ENCODE data around the gene AMIGO2.

Gene AMIGO2

DNA sequence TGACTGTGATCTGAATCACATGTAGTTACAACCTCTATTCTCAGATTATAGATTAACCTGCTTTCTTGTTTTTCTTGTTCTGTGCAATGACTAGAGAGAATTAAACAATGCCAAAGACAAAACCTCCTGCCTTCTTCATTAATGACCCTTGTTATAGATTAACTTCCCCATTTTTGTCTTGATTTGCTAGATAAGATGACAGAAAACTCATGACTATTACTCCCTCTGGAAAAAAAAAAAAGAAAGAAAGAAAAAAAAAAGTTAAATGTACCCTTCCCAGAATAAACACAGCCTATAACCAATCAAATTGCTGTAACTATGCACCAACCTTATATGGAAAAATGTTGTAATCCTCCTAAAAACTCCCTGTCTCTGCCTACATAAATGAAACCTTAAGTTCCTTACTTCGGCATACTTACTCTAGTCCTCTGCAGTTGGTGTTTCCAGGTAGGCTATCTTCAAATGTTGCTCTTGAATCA is 41.5 kb downstream of the AMIGO2 start:
- Mint-ChIP-seq H3K27me3 (no peaks in the 10 kb centered on the region), H3K9me3 (no peaks in the 10 kb centered on the region), H3K4me3 (no peak overlapping the region), H3K27ac (no peak overlapping the region), H3K4me1 (peaks cover 31% of the 10 kb centered on the region)
- ATAC-seq (no peak), DNase-seq (no peak)

DNA sequence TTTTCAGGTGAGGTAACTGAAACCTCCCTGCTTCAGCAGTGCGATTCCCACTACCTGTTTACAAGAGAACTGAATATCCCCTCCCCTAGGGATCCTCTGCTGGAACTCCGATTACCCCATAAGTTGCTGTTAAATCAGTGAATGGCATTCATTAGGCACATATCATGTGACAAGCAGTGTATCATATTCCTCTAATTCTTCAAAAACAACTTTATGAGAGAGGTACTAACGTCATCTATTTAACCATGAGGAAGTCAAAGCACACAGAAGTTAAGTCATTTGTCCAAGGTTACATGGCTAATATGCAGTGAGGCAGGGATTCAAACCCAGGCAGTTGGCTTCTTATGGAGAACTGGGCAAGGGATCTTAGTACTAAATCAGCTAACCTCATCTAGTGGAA is 44.3 kb downstream of the AMIGO2 start:
- no peaks in the 10 kb centered on the region for H3K27me3 Mint-ChIP-seq
- H3K9me3 Mint-ChIP-seq: no peaks in the 10 kb centered on the region
- DNase-seq (no peak), ATAC-seq (no peak)
- H3K27ac Mint-ChIP-seq: no peak overlapping the region
- no peak overlapping the region for H3K4me3 Mint-ChIP-seq
- H3K4me1 Mint-ChIP-seq: peaks cover 44% of the 10 kb centered on the region

DNA sequence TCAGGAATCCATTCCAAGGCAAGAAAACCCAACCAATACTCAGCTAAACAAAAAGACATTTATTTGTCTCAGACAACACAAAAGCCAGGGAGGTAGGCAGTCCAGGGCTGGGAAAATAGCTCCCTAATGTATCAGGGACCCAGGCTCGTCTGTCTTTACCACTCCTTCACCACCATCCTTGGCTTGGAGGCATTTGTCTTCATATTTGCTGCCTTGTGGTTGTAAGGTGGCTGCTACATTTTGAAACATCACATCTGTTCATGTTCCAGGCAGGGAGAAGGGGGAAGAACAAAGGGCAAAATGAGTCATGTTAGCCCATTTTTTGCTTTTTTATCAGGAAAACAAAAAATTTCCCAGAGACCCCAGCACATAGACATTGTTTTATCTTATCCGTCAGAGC is 45.1 kb downstream of the AMIGO2 start:
- Mint-ChIP-seq H3K27me3 (no peaks in the 10 kb centered on the region), H3K4me1 (peaks cover 51% of the 10 kb centered on the region), H3K4me3 (no peak overlapping the region), H3K9me3 (no peaks in the 10 kb centered on the region), H3K27ac (no peak overlapping the region)
- ATAC-seq (no peak), DNase-seq (no peak)

DNA sequence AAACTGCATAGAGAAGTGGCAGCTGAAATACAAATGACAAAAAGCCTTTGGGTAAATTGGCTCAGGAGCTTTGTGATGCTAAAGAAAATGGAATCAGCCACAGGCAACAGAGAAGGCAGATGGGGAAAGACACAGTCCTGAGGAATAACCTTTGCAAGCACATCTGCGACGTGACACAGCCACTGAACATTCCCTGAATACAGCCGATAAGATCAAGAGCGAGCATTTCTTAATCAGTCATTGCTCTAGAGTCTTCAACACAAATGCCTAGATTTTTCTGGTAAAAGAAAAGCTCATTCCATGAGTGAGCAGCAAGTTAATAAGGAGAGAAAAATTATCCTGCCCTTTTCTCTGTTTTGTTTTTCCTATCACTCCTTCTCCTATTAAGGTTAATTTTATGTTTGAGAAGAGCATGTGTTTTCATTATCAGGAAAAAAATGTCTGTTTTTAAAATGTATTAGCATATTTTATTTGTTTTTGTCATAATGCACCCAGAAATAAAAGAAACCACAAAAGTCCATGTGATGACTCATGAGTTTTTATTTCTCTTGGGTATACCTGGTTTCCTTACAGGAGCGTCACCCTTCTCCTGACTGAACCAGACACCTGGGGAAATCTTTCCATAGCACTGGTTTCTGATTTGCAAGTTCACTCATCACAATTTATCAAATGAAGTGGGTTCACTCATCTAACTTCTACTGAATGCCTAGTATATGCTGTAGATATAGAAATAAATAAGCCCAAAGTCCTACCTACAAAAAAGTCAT is 45.8 kb downstream of the AMIGO2 start:
- H3K4me3 Mint-ChIP-seq: no peak overlapping the region
- no peaks in the 10 kb centered on the region for H3K27me3 Mint-ChIP-seq
- H3K9me3 Mint-ChIP-seq: no peaks in the 10 kb centered on the region
- H3K27ac Mint-ChIP-seq: peak overlapping the region in 1 of 2 donors; percentile 49
- ATAC-seq (no peak), DNase-seq (no peak)
- peaks cover 54% of the 10 kb centered on the region for H3K4me1 Mint-ChIP-seq

DNA sequence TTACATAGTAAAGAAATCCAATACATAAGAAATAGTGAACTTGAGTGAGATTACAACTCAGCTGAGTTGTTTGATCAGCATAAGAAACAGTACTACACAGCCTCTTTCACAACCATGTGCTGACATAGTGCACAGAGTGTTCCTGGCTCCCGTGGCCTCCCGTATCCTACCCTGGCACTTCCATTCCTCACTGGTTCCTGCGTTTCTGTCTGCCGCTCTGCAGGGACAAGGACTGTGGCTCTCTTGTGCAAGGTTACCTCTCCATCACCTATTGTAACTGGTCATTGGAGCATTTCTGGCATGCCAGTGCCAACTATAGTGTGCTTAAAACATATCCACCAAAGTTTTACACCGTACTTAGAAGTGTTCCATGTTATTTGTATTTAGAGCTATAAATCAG is 46.7 kb downstream of the AMIGO2 start:
- peaks cover 48% of the 10 kb centered on the region for H3K4me1 Mint-ChIP-seq
- H3K9me3 Mint-ChIP-seq: no peaks in the 10 kb centered on the region
- H3K27ac Mint-ChIP-seq: no peak overlapping the region
- H3K27me3 Mint-ChIP-seq: no peaks in the 10 kb centered on the region
- H3K4me3 Mint-ChIP-seq: peak overlapping the region in 1 of 2 donors; percentile 32
- DNase-seq (no peak), ATAC-seq (no peak)

DNA sequence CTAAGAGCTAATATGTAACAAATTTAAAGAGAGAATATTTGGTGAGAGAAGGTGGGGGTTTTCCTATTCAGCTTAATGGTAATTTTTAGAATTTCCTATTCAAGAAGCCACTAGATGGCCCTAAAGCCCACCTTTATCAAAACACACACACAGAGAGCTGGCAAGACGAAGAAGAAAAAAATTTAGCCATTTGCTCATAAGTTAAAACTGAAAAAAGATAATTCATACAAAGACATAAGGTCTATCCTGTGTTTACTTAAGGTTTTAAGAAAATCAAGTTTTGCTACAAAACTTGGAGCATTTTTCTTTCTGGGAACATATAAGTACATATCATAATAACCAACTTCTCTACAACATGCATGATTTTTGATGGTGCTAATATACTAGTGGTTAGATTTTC is 47.1 kb downstream of the AMIGO2 start:
- DNase-seq (no peak), ATAC-seq (peak; percentile 81)
- no peaks in the 10 kb centered on the region for H3K27me3 Mint-ChIP-seq
- H3K27ac Mint-ChIP-seq: no peak overlapping the region
- peak overlapping the region in 1 of 2 donors; percentile 44 for H3K4me3 Mint-ChIP-seq
- H3K4me1 Mint-ChIP-seq: peaks cover 47% of the 10 kb centered on the region
- H3K9me3 Mint-ChIP-seq: no peaks in the 10 kb centered on the region

DNA sequence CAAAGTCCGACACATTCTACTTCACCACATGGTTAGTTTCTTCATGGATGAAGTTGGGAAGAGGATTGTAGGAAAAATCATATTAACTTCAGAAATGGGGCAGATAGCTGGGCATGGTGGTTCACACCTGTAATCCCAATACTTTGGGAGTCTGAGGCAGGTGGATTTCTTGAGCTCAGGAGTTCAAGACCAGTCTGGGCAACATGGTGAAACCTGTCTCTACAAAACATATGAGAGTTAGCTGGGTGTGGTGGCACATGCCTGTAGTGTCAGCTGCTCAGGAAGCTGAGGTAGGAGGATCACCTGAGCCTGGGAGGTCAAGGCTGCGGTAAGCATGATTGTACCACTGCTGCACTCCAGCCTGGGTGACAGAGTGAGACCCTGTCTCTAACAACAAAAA is 49.9 kb downstream of the AMIGO2 start:
- Mint-ChIP-seq H3K27me3 (peaks cover 15% of the 10 kb centered on the region), H3K4me3 (no peak overlapping the region), H3K9me3 (no peaks in the 10 kb centered on the region), H3K4me1 (peaks cover 39% of the 10 kb centered on the region), H3K27ac (no peak overlapping the region)
- DNase-seq (no peak), ATAC-seq (no peak)

DNA sequence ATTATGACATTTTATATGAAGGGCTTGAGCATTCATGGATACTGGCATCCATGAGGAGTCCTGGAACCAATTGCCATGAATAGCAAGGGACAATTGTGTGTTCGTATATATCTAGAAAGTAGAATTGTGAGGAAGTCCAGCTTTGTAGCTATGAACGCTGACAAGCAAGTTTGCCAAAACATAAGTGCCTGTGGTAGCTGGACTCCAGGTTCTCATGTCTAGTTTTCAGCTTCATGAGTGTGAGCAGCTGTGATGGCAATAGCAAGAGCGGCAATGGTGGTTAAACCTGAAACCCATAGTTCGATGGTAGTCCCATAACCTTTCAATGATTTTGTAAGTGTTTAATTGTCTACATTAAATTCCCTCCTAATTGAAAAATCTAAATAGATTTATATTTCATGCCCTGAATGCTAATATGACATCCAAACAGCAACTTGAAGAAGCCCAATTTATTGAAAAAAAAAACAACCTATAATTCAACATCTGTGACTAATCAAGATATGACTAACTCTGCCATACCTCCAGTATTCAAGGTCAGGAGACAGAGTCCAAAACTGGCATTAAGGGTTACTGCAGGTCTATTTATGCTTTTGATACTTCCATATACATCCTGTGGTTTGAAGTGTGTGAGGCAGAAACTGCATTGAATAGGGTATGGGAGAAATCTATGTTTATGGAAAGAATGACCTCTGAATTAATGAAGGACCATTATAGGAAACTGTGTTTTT is 50.6 kb downstream of the AMIGO2 start:
- H3K4me1 Mint-ChIP-seq: peaks cover 31% of the 10 kb centered on the region
- H3K27me3 Mint-ChIP-seq: peaks cover 15% of the 10 kb centered on the region
- DNase-seq (no peak), ATAC-seq (no peak)
- no peak overlapping the region for H3K4me3 Mint-ChIP-seq
- no peak overlapping the region for H3K27ac Mint-ChIP-seq
- H3K9me3 Mint-ChIP-seq: no peaks in the 10 kb centered on the region

DNA sequence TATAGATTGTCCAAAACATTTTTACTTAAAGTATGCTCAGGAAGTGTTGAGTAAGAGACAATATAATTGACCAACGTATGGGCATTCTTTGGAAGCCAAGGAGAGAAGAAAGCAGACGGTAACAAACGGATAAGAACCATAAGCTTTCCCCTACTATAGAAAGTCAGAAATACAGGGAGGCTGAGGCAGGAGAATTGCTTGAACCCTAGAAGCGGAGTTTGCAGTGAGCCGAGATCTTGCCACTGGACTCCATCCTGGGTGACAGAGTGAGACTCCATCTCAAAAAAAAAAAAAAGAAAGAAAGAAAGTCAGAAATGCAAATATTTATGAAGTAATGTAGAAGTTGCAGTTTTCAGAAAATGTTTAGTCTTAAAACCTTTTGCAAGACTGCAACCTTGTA is 51.6 kb downstream of the AMIGO2 start:
- no peak overlapping the region for H3K27ac Mint-ChIP-seq
- H3K4me1 Mint-ChIP-seq: peaks cover 22% of the 10 kb centered on the region
- no peak overlapping the region for H3K4me3 Mint-ChIP-seq
- ATAC-seq: no peak
- no peak for DNase-seq
- H3K27me3 Mint-ChIP-seq: peaks cover 15% of the 10 kb centered on the region
- H3K9me3 Mint-ChIP-seq: no peaks in the 10 kb centered on the region

Measured in stimulated activated naive CD8-positive, alpha-beta T cell treated with anti-CD3 and anti-CD28 coated beads, Interleukin-15, amount 100 ng/mL, for 72 hours (primary cell).